Suprapubic skin (tissue), 3 donors: Measurements from ENCODE around the gene NPLOC4.

ENCODE experiments used
- CTCF ChIP-seq, 2 donors: fragments of 200-600 bp in 1 of 2; fragments of 450-650 bp in 1 of 2; sonication (generic) in 1 of 2; IDR thresholded peaks; one replicate each; pipeline ENCODE4 v1.5.1; 2016 to 2019; ENCODE audit warnings: antibody characterized with exemption in 2 of 2, mild to moderate bottlenecking in 1 of 2, moderate library complexity in 1 of 2
- POLR2A ChIP-seq, 2 donors: fragments of 450-650 bp; IDR thresholded peaks; one replicate each; pipeline ENCODE4 v1.6.1; 2017; ENCODE audit warnings: antibody characterized with exemption in 2 of 2, mild to moderate bottlenecking in 2 of 2, moderate library complexity in 2 of 2

- TF ChIP-seq POLR2A (IDR thresholded peaks at IDR 0.05) = no peak
- TF ChIP-seq CTCF (IDR thresholded peaks at IDR 0.05) = no peak
Measured at GRCh38 chr17:81508639-81509206, 128.2 kb downstream of the NPLOC4 start.
